ENCODE data around the gene CPB2.

CPB2 gene

GRCh38 chr13:46088821-46089562 lies 15.8 kb downstream of the CPB2 start:
- no peak for DNase-seq (ENCODE audit: low spot score)
- in situ Hi-C loops (cut with MboI; ENCODE audit: low pct_unique_long_range_greater_than_20kb, low sequenced_read_pairs, unreplicated experiment): no loop called here
- no peak for TF ChIP-seq CTCF (IDR thresholded peaks at IDR 0.05; ENCODE audit: extremely low read depth, insufficient read depth, missing control alignments)

- TF ChIP-seq CTCF (IDR thresholded peaks at IDR 0.05; ENCODE audit: extremely low read depth, insufficient read depth, missing control alignments): no peak
- no peak for DNase-seq (ENCODE audit: low spot score)
- in situ Hi-C loops (cut with MboI; ENCODE audit: low pct_unique_long_range_greater_than_20kb, low sequenced_read_pairs, unreplicated experiment): no loop called here
Measured at GRCh38 chr13:46087481-46087880, 17.4 kb downstream of the CPB2 start.

GRCh38 chr13:46086985-46087384 lies 17.8 kb downstream of the CPB2 start:
- in situ Hi-C loops (cut with MboI; ENCODE audit: low pct_unique_long_range_greater_than_20kb, low sequenced_read_pairs, unreplicated experiment): no loop called here
- TF ChIP-seq CTCF (IDR thresholded peaks at IDR 0.05; ENCODE audit: extremely low read depth, insufficient read depth, missing control alignments): no peak
- no peak for DNase-seq (ENCODE audit: low spot score)

GRCh38 chr13:46086421-46086922 lies 18.4 kb downstream of the CPB2 start:
- DNase-seq (ENCODE audit: low spot score): no peak
- in situ Hi-C loops (cut with MboI; ENCODE audit: low pct_unique_long_range_greater_than_20kb, low sequenced_read_pairs, unreplicated experiment): no loop called here
- no peak for TF ChIP-seq CTCF (IDR thresholded peaks at IDR 0.05; ENCODE audit: extremely low read depth, insufficient read depth, missing control alignments)

- DNase-seq (ENCODE audit: low spot score): no peak
- no peak for TF ChIP-seq CTCF (IDR thresholded peaks at IDR 0.05; ENCODE audit: extremely low read depth, insufficient read depth, missing control alignments)
- in situ Hi-C loops (cut with MboI; ENCODE audit: low pct_unique_long_range_greater_than_20kb, low sequenced_read_pairs, unreplicated experiment): no loop called here
Measured at GRCh38 chr13:46085737-46086136, 19.1 kb downstream of the CPB2 start.

- in situ Hi-C loops (cut with MboI; ENCODE audit: low pct_unique_long_range_greater_than_20kb, low sequenced_read_pairs, unreplicated experiment): no loop called here
- TF ChIP-seq CTCF (IDR thresholded peaks at IDR 0.05; ENCODE audit: extremely low read depth, insufficient read depth, missing control alignments): no peak
- DNase-seq (ENCODE audit: low spot score): no peak
Measured at GRCh38 chr13:46082324-46082723, 22.5 kb downstream of the CPB2 start.
